Upper lobe of left lung (tissue), 4 donors: Measurements from ENCODE around the gene TMEM95.

Experiments
- EP300 ChIP-seq, 4 donors: sonication (generic); formaldehyde crosslinking; IDR thresholded peaks; one replicate each; pipeline ENCODE4 v1.5.1; 2017; ENCODE audit warnings: antibody characterized with exemption in 4 of 4, control low read depth in 2 of 4
- POLR2A ChIP-seq, 4 donors: fragments of 450-650 bp; IDR thresholded peaks; one replicate each; pipeline ENCODE4 v1.5.1; 2016 to 2017; ENCODE audit warnings: antibody characterized with exemption in 4 of 4, mild to moderate bottlenecking in 2 of 4
- TF ChIP-seq, protein P1 (sequence below), 6 experiments: fragments of 450-650 bp in 4 of 6; fragments of 200-600 bp in 2 of 6; sonication (generic) in 2 of 6; IDR thresholded peaks; one replicate each; pipeline ENCODE4 v1.5.1; 2016 to 2019; ENCODE audit warnings: antibody characterized with exemption in 6 of 6

DNA sequence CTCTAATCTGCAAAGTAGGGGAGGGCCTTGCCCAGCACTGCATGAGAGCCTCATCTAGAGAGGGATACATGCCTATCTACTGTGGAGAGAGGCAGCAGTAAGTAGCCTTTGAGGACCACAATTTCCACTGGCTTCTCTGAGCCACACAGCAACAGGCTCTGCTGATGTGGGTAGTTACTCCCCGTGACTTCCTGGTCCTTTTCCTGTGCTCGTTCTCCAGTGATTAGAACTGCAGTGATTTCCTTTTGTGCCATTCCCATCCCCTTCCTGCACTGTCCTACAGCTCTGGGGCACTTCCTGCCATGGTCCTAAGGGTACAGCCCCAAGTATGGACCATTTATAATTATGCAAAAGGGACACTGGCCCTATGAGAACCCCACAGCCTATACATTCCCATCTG, 36.4 kb downstream of the TMEM95 start:
- TF ChIP-seq, protein P1, sequence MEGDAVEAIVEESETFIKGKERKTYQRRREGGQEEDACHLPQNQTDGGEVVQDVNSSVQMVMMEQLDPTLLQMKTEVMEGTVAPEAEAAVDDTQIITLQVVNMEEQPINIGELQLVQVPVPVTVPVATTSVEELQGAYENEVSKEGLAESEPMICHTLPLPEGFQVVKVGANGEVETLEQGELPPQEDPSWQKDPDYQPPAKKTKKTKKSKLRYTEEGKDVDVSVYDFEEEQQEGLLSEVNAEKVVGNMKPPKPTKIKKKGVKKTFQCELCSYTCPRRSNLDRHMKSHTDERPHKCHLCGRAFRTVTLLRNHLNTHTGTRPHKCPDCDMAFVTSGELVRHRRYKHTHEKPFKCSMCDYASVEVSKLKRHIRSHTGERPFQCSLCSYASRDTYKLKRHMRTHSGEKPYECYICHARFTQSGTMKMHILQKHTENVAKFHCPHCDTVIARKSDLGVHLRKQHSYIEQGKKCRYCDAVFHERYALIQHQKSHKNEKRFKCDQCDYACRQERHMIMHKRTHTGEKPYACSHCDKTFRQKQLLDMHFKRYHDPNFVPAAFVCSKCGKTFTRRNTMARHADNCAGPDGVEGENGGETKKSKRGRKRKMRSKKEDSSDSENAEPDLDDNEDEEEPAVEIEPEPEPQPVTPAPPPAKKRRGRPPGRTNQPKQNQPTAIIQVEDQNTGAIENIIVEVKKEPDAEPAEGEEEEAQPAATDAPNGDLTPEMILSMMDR (IDR thresholded peaks at IDR 0.05) = no peak
- TF ChIP-seq EP300 (IDR thresholded peaks at IDR 0.05) = no peak
- TF ChIP-seq POLR2A (IDR thresholded peaks at IDR 0.05) = no peak
